Measurements from ENCODE around the gene MID1. TPM values are rescaled to one million over a fixed set of nuclear protein-coding genes. Genes with fewer than 3 reads are reported as not detected.

The MID1 gene
- total RNA-seq, 1 donor from 2014 or later = 13.9 TPM

GRCh38 chrX:10538831-10539230 lies 81.6 kb downstream of the MID1 start:
- TF ChIP-seq CTCF (IDR thresholded peaks at IDR 0.05) = no peak

DNA sequence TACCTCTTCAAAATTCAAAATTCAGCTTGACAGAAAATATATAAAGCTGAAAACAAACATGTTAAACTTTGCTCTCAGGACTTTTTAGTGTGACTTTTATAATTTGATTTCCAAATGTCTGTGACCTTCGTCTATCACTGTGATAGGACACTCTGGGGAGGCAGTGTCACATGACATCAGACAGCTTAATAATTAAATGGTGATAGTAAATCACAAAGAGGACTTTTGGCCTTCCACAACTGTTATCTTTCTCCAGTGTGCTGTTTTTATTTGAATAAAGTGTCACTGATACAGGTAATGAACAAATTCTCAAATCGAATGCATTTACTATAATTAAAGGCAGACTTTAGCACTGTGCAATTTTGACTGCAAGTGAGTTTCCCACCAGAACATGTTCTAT lies 83.1 kb downstream of the MID1 start:
- TF ChIP-seq CTCF (IDR thresholded peaks at IDR 0.05) = no peak
- Mint-ChIP-seq H3K36me3 (ENCODE audit: low read depth) (no peaks in the 10 kb centered on the region), H3K4me3 (ENCODE audit: unreplicated experiment) (no peak overlapping the region), H3K27me3 (ENCODE audit: low read depth) (no peaks in the 10 kb centered on the region), H3K27ac (ENCODE audit: unreplicated experiment) (no peak overlapping the region), H3K9me3 (ENCODE audit: low read depth) (peaks cover 5% of the 10 kb centered on the region), H3K4me1 (ENCODE audit: low read depth) (peaks cover 7% of the 10 kb centered on the region)
- DNase-seq (ENCODE audit: low spot score) = no peak

More at GRCh38 chrX:10538831-10539230, 81.6 kb downstream of the MID1 start:
- Mint-ChIP-seq H3K36me3 (ENCODE audit: low read depth) (no peaks in the 10 kb centered on the region), H3K4me1 (ENCODE audit: low read depth) (peaks cover 7% of the 10 kb centered on the region), H3K27ac (ENCODE audit: unreplicated experiment) (no peak overlapping the region), H3K4me3 (ENCODE audit: unreplicated experiment) (no peak overlapping the region), H3K9me3 (ENCODE audit: low read depth) (peaks cover 5% of the 10 kb centered on the region), H3K27me3 (ENCODE audit: low read depth) (no peaks in the 10 kb centered on the region)
- no peak for DNase-seq (ENCODE audit: low spot score)

DNA sequence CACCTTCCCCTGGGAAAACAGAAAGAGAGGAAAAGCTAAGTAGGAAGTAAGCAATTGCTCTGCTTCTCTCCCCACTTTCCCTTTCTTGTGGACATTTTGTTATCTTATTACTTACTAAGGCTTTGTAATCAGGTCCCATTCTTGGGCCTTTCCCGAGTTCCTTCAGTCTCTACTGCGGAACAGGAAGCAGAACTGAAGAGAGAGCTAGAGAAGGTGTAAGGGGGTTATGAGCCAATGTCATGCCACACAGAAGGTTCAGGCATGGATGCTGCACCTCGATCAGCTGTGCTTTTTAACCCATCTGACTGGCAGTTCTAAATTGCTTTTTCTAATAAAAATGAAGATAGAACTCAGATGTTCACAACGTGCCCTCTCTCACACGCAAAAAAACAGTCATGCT lies 83.6 kb downstream of the MID1 start:
- no peak for DNase-seq (ENCODE audit: low spot score)
- Mint-ChIP-seq H3K36me3 (ENCODE audit: low read depth) (no peaks in the 10 kb centered on the region), H3K27ac (ENCODE audit: unreplicated experiment) (no peak overlapping the region), H3K27me3 (ENCODE audit: low read depth) (no peaks in the 10 kb centered on the region), H3K4me3 (ENCODE audit: unreplicated experiment) (no peak overlapping the region), H3K9me3 (ENCODE audit: low read depth) (peaks cover 3% of the 10 kb centered on the region), H3K4me1 (ENCODE audit: low read depth) (peaks cover 7% of the 10 kb centered on the region)
- no peak for TF ChIP-seq CTCF (IDR thresholded peaks at IDR 0.05)

- H3K4me1 Mint-ChIP-seq (ENCODE audit: low read depth) = peaks cover 7% of the 10 kb centered on the region
- H3K4me3 Mint-ChIP-seq (ENCODE audit: unreplicated experiment) = no peak overlapping the region
- DNase-seq (ENCODE audit: low spot score) = no peak
- TF ChIP-seq CTCF (IDR thresholded peaks at IDR 0.05) = no peak
- H3K27me3 Mint-ChIP-seq (ENCODE audit: low read depth) = no peaks in the 10 kb centered on the region
- H3K27ac Mint-ChIP-seq (ENCODE audit: unreplicated experiment) = no peak overlapping the region
- H3K9me3 Mint-ChIP-seq (ENCODE audit: low read depth) = peaks cover 3% of the 10 kb centered on the region
- no peaks in the 10 kb centered on the region for H3K36me3 Mint-ChIP-seq (ENCODE audit: low read depth)
Measured at GRCh38 chrX:10534611-10535010, 85.8 kb downstream of the MID1 start.

DNA sequence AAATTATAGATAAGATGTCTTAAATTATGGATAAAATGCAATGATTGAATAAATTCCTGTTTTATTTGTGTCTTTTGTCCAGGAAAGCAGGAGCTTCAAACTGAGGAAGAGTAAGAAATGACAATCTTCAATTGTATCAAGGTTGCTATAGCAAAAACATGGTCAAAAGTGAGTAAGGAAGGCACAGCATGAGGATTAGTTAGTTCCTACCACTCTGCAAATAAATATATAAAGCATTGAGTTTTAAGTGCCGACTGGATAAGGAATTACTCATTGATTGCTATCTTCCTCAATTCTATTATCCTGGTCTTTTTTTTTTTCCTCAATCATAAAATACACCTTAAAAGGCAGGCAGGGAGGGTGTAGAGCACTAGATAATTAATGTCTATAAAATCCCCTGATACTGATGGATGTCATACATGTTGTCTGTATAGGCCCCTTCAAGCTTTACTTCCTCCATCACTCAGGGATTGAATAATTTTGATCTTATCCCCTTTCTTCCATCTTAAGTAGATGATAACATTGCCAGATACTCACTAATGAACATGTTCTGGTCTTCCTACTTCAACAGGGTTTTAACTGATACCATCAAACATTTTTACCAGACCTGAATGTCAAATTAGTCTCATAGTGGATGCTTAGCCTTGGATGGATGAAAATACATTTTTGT lies 86.6 kb downstream of the MID1 start:
- H3K4me3 Mint-ChIP-seq (ENCODE audit: unreplicated experiment) = no peak overlapping the region
- peaks cover 7% of the 10 kb centered on the region for H3K4me1 Mint-ChIP-seq (ENCODE audit: low read depth)
- H3K36me3 Mint-ChIP-seq (ENCODE audit: low read depth) = no peaks in the 10 kb centered on the region
- no peak for TF ChIP-seq CTCF (IDR thresholded peaks at IDR 0.05)
- H3K9me3 Mint-ChIP-seq (ENCODE audit: low read depth) = peaks cover 3% of the 10 kb centered on the region
- no peak overlapping the region for H3K27ac Mint-ChIP-seq (ENCODE audit: unreplicated experiment)
- H3K27me3 Mint-ChIP-seq (ENCODE audit: low read depth) = no peaks in the 10 kb centered on the region
- DNase-seq (ENCODE audit: low spot score) = no peak

Data from chondrocyte (in vitro differentiated cells).